ENCODE measurements around the gene MVD. TPM values are rescaled to one million over a fixed set of nuclear protein-coding genes. Genes with fewer than 3 reads are reported as not detected.

MVD gene
- total RNA-seq, result 186 and 246 TPM in 2 replicates

GRCh38 chr16:88662843-88663606 is at the start of gene MVD:
TSS of gene MVD (minus strand) at chr16:88663091. CDS start at chr16:88663080, 11 bp downstream.

GRCh38 chr16:88706229-88706964 is 43.5 kb upstream of the MVD start, which contains the start of the genes CTU2 and RNF166:
TSS of gene CTU2 (plus strand) at chr16:88706503. CDS start at chr16:88706531, 28 bp downstream.
TSS of gene RNF166 (minus strand) at chr16:88706408. CDS start at chr16:88706325, 83 bp downstream.

GRCh38 chr16:88686439-88687253 is 23.8 kb upstream of the MVD start, which contains the start of gene SNAI3:
TSS of gene SNAI3 (minus strand) at chr16:88686507. CDS start at chr16:88686406, 101 bp downstream.

GRCh38 chr16:88650749-88651275 is 12.1 kb downstream of the MVD start, which contains the start of gene CYBA:
TSS of gene CYBA (minus strand) at chr16:88651053. CDS start at chr16:88651013, 40 bp downstream.

GRCh38 chr16:88638323-88639230 is 24.3 kb downstream of the MVD start, which contains the start of gene IL17C:
TSS of gene IL17C (plus strand) at chr16:88638572. CDS start at chr16:88638642, 70 bp downstream.

Other genes starting within 250 kb of the MVD start
- 0.55 and 1.2 TPM in 2 replicates for gene ZFPM1, start 209.8 kb downstream of the MVD start, total RNA-seq
- gene ZC3H18, start 92.7 kb downstream of the MVD start, total RNA-seq, result 12.9 and 16.8 TPM in 2 replicates
- gene IL17C, start 24.5 kb downstream of the MVD start, total RNA-seq, result 0.12 TPM in 1 of 2 replicates, not detected in the other
- 138 and 211 TPM in 2 replicates for gene CYBA, start 12.0 kb downstream of the MVD start, total RNA-seq
- 0.11 and 0.12 TPM in 2 replicates for gene SNAI3, start 23.4 kb upstream of the MVD start, total RNA-seq
- 17.5 and 18.6 TPM in 2 replicates for gene RNF166, start 43.3 kb upstream of the MVD start, total RNA-seq
- gene CTU2, start 43.4 kb upstream of the MVD start, total RNA-seq, result 17.9 and 28.8 TPM in 2 replicates
- 205 and 266 TPM in 2 replicates for gene PIEZO1, start 122.1 kb upstream of the MVD start, total RNA-seq
- gene CDT1, start 140.7 kb upstream of the MVD start, total RNA-seq, result 6.1 and 25.0 TPM in 2 replicates
- gene APRT, start 148.8 kb upstream of the MVD start, total RNA-seq, result 60.5 and 67.5 TPM in 2 replicates
- gene GALNS, start 193.9 kb upstream of the MVD start, total RNA-seq, result 26.8 and 30.7 TPM in 2 replicates
- gene TRAPPC2L, start 194.0 kb upstream of the MVD start, total RNA-seq, result 50.2 and 59.4 TPM in 2 replicates
- gene PABPN1L, start 203.6 kb upstream of the MVD start, total RNA-seq, result not detected in 2 replicates

All from uterine smooth muscle cell (primary cell).